DND-41 (cell line): Measurements from ENCODE around the gene DVL1.

Experiments used
- CTCF ChIP-seq: IDR thresholded peaks from 2 replicates; pipeline ENCODE4 v1.5.1; 2012; ENCODE audit warnings: borderline replicate concordance, low read length, moderate library complexity, mild to moderate bottlenecking; ENCODE audit not compliant: poor library complexity, severe bottlenecking; ENCODE audit errors: extremely low read depth
- EZH2 ChIP-seq: IDR thresholded peaks from 3 replicates; pipeline ENCODE4 v1.6.1; 2012; ENCODE audit warnings: borderline replicate concordance, low read depth, mild to moderate bottlenecking, moderate library complexity, low read length, inconsistent platforms; ENCODE audit not compliant: severe bottlenecking

- TF ChIP-seq CTCF (no peak), EZH2 (no peak)
Measured at GRCh38 chr1:1377540-1378205, 28.5 kb upstream of the DVL1 start.
